GM23338 (cell line): Measurements from ENCODE around the gene DARS2. TPM values are rescaled to one million over a fixed set of nuclear protein-coding genes. Genes with fewer than 3 reads are reported as not detected.

ENCODE experiments used
- polyA plus RNA-seq: library from polyadenylated mRNA; unstranded; fragments of >200 nt; fragmentation: Nextera tagmentation; extraction: Ambion mirVana; gene quantifications from 2 replicates; pipeline ENCODE4 v1.2.1, GENCODE V29; 2016
- small RNA-seq: library from RNA; depleted of rRNA; stranded (forward); fragments of <200 nt; gene quantifications from one replicate; pipeline ENCODE3, GENCODE V24; 2014; ENCODE audit warnings: low replicate concordance
- total RNA-seq: library from RNA; depleted of rRNA; stranded (reverse); fragments of >200 nt; shearing (Covaris generic); gene quantifications from 2 replicates; pipeline ENCODE4 v1.2.3, GENCODE V29; 2014; rRNA removed

Gene DARS2
- total and polyA plus RNA-seq, 2 experiments from 2014 or later = 18.1 to 41.1 TPM

Small RNA genes within 50 kb of the gene (small RNA-seq; reads per million reads assigned to genes)
- not detected for gene RF00019

Other genes starting within 250 kb of the DARS2 start
- gene SLC9C2, start 221.6 kb upstream of the DARS2 start, total RNA-seq = 1.1 TPM in 1 of 2 replicates, not detected in the other
- gene SLC9C2, start 221.6 kb upstream of the DARS2 start, polyA plus RNA-seq = not detected in 2 replicates
- not detected in 2 replicates for gene TEX50, start 189.3 kb upstream of the DARS2 start, total RNA-seq
- not detected in 2 replicates for gene TEX50, start 189.3 kb upstream of the DARS2 start, polyA plus RNA-seq
- 1.5 and 2.0 TPM in 2 replicates for gene ANKRD45, start 154.8 kb upstream of the DARS2 start, total RNA-seq
- 1.0 and 2.3 TPM in 2 replicates for gene ANKRD45, start 154.8 kb upstream of the DARS2 start, polyA plus RNA-seq
- 7.9 and 14.5 TPM in 2 replicates for gene KLHL20, start 109.7 kb upstream of the DARS2 start, total RNA-seq
- 11.8 and 12.3 TPM in 2 replicates for gene KLHL20, start 109.7 kb upstream of the DARS2 start, polyA plus RNA-seq
- 23.5 and 40.7 TPM in 2 replicates for gene CENPL, start 210 bp downstream of the DARS2 start, total RNA-seq
- 8.8 and 13.6 TPM in 2 replicates for gene CENPL, start 210 bp downstream of the DARS2 start, polyA plus RNA-seq
- gene GAS5, start 43.3 kb downstream of the DARS2 start, total RNA-seq = 979 and 1,111 TPM in 2 replicates
- gene GAS5, start 43.3 kb downstream of the DARS2 start, polyA plus RNA-seq = 992 and 1,077 TPM in 2 replicates
- 15.2 and 15.8 TPM in 2 replicates for gene ZBTB37, start 43.7 kb downstream of the DARS2 start, total RNA-seq
- 1.4 and 2.7 TPM in 2 replicates for gene ZBTB37, start 43.7 kb downstream of the DARS2 start, polyA plus RNA-seq
- gene SERPINC1, start 92.7 kb downstream of the DARS2 start, total RNA-seq = not detected in 2 replicates
- not detected in 2 replicates for gene SERPINC1, start 92.7 kb downstream of the DARS2 start, polyA plus RNA-seq
- gene RC3H1, start 197.7 kb downstream of the DARS2 start, total RNA-seq = 21.6 and 24.5 TPM in 2 replicates
- 4.7 and 6.8 TPM in 2 replicates for gene RC3H1, start 197.7 kb downstream of the DARS2 start, polyA plus RNA-seq